GM19468 (cell line): ENCODE data around the gene DAB2IP.
"Not testable (repeated sequence)": the region's sequence is repeated elsewhere in the genome, so short reads cannot be mapped to it uniquely, and the experiment has no call there.

Experiments
- ATAC-seq: cut with Tn5 transposase; IDR thresholded peaks from one replicate; pipeline ENCODE4 v1.9.1; 2021; ENCODE audit warnings: mild to moderate bottlenecking, moderate library complexity, moderate number of reproducible peaks; ENCODE audit not compliant: unreplicated experiment; ENCODE audit errors: extremely low read depth

DAB2IP gene

GRCh38 chr9:121737481-121737931 is 86.1 kb downstream of the DAB2IP start:
- ATAC-seq = no peak

DNA sequence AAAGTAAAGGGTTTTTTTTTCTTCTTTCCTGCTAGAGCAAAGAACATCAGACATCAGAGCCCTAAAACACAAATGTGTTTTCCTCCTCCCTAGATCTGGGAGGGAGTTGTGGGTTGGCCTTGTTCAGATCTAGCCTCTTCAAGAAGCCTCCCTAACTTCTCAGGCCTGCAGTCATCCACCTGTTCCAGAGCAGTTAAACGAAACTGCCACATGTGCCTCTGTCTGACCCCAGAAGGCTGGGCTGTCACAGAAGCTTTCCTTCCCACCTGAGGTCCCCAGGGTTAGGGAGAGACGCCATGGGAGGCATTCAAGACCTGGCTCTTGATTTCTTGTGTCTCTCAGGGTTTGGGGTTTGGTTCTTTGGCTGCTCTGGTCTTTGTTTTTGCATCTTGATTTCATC is 87.0 kb downstream of the DAB2IP start:
- ATAC-seq = no peak

- no peak for ATAC-seq
These were observed 87.5 kb downstream of the DAB2IP start for GRCh38 chr9:121738968-121739367.

DNA sequence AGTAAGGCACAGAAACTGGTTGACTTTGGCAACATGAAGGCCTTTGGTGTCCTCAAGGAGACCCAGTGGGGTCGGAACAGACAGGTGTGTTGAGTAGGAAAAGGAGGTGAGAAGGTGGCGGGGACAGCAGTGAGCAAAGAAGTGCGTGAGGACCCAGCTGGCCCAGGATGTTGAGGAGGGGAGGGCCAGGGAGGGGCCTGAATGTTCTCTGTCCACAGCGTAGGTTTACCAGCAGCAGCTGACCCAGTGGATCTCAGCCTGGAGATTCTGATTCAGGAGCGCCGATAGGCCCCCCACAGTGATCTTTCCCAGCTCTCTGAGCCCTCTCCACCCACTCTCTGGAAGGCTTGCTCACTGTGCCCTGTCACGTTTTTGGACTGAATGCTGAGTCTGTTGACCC is 88.5 kb downstream of the DAB2IP start:
- no peak for ATAC-seq

GRCh38 chr9:121741228-121741918 is 89.9 kb downstream of the DAB2IP start:
- ATAC-seq = no peak

DNA sequence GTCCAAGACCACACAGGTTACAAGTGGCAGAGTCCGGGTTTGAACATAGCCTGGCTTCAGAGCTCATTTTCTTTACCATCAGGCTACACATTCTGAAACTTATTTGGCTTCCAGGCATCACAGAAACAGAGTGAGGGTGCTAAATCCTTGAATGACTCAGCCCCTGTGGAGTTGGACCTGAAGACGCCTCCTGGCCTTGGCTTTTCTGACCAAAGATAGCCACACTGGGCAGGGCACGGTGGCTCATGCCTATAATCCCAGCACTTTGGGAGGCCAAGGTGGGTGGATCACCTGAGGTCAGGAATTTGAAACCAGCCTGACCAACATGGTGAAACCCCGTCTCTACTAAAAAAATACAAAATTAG is 90.5 kb downstream of the DAB2IP start:
- ATAC-seq = not testable (repeated sequence)

GRCh38 chr9:121742923-121743322 is 91.5 kb downstream of the DAB2IP start:
- ATAC-seq = no peak

DNA sequence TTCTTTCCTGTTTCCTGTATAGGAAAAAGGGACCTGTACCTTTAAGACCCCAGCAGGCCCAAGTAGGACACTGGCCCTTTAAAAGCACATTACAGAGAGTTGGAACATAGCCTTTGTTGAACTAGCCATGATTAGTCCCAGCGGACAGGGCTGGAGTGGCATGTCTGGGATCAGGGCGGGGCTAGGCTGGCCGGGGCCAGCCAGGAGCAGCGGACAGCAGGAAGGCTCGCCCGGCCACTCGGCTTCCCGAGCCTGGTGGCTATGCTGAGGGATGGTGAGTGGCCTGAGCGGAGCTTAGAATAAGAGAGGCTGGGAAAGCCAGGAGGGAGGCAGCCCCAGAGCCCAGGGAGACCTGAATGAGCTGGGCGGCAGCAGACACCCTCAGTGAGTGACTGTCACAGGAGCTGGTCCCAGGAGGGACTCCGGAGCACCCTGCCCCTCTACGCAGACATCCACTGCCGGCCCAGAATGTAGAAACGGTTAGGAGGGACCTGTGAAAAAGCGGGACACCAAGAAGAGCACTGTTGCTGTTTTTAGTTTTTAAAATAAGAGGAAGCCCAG is 92.1 kb downstream of the DAB2IP start:
- ATAC-seq = no peak

DNA sequence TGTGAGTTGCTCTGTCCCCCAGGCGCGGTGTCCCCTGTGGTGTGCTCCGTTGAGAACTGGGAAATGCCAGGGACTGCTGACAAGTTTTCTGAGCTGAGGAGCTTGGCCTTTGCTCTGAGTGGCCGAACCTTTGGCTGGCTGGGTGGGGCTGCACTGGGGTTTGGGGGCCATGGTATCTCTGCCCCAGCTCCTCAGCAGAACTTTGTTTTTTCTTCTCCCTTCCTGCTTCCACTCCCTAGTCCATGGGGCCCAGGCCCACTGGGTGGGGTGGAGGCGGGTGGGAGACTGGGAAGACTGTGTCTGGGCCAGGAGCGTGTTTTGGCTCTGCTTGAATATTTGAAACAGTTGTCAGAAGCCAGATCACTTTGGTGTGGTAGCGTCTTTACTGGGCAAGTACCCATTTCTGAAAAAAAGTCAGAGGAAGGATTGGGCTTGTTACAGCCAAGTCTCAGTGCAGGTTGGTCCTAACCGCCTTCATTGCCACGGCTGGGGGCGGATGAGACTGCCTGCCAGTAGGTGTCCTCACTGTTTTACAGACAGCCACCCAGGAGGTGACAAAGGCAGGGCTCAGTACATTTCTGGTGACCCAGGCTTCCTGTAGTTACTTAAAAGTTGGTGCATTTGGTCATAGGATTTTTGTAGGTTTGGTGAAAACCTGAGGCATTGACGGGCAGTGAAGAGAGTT is 92.7 kb downstream of the DAB2IP start:
- no peak for ATAC-seq

- ATAC-seq = no peak
These were observed 93.4 kb downstream of the DAB2IP start for GRCh38 chr9:121744687-121745395.

DNA sequence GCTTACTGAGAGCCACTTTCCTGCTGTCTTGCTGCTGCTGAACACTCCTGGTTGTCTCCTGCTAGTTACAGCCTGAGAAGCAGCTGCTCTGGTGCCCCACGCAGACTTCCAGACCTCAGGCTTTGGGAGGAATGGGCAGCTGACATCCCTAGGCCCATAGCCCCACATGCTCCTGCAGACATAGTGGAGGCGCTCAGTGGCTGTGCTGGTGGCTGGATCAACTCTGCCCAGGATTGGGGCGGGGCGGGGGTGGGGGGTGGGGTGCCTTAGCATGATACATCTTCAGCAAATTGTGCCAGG is 93.9 kb downstream of the DAB2IP start:
- no peak for ATAC-seq

GRCh38 chr9:121746411-121746810 is 95.0 kb downstream of the DAB2IP start:
- ATAC-seq = no peak

GRCh38 chr9:121746866-121747265 is 95.4 kb downstream of the DAB2IP start:
- ATAC-seq = no peak

- no peak for ATAC-seq
These were observed 96.6 kb downstream of the DAB2IP start for GRCh38 chr9:121748074-121748473.

- ATAC-seq = no peak
These were observed 97.4 kb downstream of the DAB2IP start for GRCh38 chr9:121748727-121749423.

GRCh38 chr9:121749614-121750013 is 98.2 kb downstream of the DAB2IP start:
- no peak for ATAC-seq

DNA sequence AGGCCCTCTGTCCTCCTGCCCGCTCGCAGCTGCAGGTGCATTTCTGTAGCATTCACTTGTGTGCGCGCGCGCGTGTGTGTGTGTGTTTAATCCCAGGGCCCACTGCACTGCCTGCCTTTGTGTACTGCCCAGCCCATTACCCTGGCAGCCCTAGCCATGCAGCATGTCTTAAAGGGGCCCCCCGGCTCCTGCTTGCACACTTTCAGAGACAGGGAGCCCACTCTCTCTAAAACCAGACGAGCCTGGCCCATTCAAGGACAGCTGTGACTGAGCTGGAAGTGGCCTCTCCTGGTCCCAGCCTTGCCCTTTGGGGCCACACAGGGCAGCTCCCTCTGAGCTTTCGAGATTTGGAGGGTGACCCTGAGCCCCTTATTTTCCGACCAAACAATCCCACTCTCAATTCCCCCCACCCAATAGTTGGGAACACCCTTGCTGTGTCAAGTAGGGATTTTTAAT is 98.9 kb downstream of the DAB2IP start:
- ATAC-seq = no peak

GRCh38 chr9:121750715-121751623 is 99.5 kb downstream of the DAB2IP start:
- no peak for ATAC-seq

DNA sequence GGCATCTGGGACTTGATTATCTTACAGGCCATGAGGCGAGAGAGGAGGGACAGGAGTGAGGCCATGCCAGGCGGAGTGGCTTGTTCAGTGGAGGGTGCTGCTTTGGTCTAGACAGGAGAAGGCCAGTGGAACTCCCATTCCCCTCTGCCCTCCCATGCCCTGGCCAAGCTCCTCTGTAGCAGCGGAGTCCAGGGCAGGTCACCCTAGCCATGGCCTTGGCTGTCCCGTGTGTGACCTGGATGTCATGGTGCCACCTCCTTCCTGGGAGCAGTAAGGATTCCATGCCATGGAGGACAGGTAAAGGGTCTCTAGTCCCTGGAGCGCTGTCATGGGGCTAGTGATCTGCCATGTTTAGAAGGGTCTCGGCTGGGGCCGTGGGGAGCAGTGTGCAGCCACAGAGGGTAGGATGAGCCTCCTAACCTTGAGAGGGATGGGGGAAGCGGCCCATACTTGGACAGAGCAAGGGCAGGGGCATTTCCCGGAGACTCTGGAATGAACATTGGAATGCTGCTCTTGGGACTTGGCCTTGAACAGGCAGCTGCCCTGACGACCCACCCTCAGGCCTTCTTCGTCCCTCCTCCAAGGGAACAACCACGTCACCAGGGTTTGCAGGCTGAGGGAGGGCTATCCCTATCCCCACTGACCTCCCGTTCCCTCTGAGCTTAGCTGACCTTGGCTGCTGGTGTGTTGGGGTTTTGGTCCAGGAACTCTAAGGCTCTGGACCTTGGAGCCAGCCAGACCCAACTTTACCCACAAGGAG is 100.4 kb downstream of the DAB2IP start:
- ATAC-seq = no peak
